ENCODE measurements around the gene NUP88. TPM values are rescaled to one million over a fixed set of nuclear protein-coding genes. Genes with fewer than 3 reads are reported as not detected.
A peak's percentile ranks its signal among the peaks of the same experiment; 100 is the strongest.

NUP88 gene
- total RNA-seq, 1 donor from 2014 or later, result 42.4 TPM

- Mint-ChIP-seq H3K4me3 (ENCODE audit: unreplicated experiment) (no peak overlapping the region), H3K27me3 (ENCODE audit: unreplicated experiment) (no peaks in the 10 kb centered on the region), H3K27ac (ENCODE audit: unreplicated experiment) (no peak overlapping the region), H3K9me3 (ENCODE audit: unreplicated experiment) (no peaks in the 10 kb centered on the region), H3K36me3 (ENCODE audit: low read depth, unreplicated experiment) (peaks cover 31% of the 10 kb centered on the region), H3K4me1 (ENCODE audit: unreplicated experiment) (no peaks in the 10 kb centered on the region)
- DNase-seq (ENCODE audit: low spot score), result no peak
- no peak for TF ChIP-seq CTCF (IDR thresholded peaks at IDR 0.05; ENCODE audit: unreplicated experiment)
These were observed 11.3 kb downstream of the NUP88 start for GRCh38 chr17:5408186-5408585.

DNA sequence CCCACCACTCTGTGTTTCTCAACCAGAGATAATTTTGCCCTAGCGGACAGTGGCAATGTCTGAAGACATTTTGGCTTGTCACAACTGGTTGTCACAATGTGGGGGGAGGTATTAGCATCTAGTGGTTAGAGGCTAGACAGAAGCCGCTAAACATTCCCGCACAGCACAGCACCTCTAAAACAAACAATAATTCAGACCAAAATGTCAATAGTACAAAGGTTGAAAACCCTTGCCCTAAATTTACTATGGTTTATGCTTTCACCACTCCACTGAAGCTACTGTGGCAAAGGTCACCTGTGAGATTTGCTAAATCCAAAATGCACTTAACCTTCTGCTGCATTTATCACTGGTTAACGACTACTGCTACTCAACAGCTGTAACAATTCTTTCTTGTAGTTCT lies 14.1 kb downstream of the NUP88 start:
- no peak for DNase-seq (ENCODE audit: low spot score)
- no peaks in the 10 kb centered on the region for H3K27me3 Mint-ChIP-seq (ENCODE audit: unreplicated experiment)
- H3K36me3 Mint-ChIP-seq (ENCODE audit: low read depth, unreplicated experiment), result peaks cover 21% of the 10 kb centered on the region
- H3K4me3 Mint-ChIP-seq (ENCODE audit: unreplicated experiment), result no peak overlapping the region
- no peaks in the 10 kb centered on the region for H3K9me3 Mint-ChIP-seq (ENCODE audit: unreplicated experiment)
- TF ChIP-seq CTCF (IDR thresholded peaks at IDR 0.05; ENCODE audit: unreplicated experiment), result no peak
- no peaks in the 10 kb centered on the region for H3K4me1 Mint-ChIP-seq (ENCODE audit: unreplicated experiment)
- H3K27ac Mint-ChIP-seq (ENCODE audit: unreplicated experiment), result no peak overlapping the region

DNA sequence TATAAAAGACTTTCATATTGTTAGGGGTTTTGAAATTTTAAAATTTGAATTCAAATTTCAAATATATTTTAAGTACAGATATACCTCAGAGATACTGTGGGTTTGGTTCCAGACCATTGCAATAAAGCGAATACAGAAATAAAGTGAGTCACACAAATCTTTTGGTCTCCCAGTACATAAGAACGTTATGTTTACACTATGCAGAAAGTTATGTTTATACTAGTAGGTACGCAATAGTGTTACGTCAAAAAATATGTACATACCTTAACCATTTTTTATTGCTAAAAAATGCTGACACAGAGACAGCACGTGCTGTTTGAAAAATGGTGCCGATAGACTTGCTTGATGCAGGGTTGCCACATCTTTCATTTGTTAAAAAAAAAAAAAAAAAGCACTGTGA lies 19.7 kb downstream of the NUP88 start:
- Mint-ChIP-seq H3K27me3 (ENCODE audit: unreplicated experiment) (no peaks in the 10 kb centered on the region), H3K27ac (ENCODE audit: unreplicated experiment) (no peak overlapping the region), H3K4me3 (ENCODE audit: unreplicated experiment) (no peak overlapping the region), H3K4me1 (ENCODE audit: unreplicated experiment) (no peaks in the 10 kb centered on the region), H3K9me3 (ENCODE audit: unreplicated experiment) (no peaks in the 10 kb centered on the region), H3K36me3 (ENCODE audit: low read depth, unreplicated experiment) (peaks cover 19% of the 10 kb centered on the region)
- DNase-seq (ENCODE audit: low spot score), result no peak
- no peak for TF ChIP-seq CTCF (IDR thresholded peaks at IDR 0.05; ENCODE audit: unreplicated experiment)

GRCh38 chr17:5396612-5397011 lies 22.9 kb downstream of the NUP88 start:
- no peak overlapping the region for H3K4me3 Mint-ChIP-seq (ENCODE audit: unreplicated experiment)
- TF ChIP-seq CTCF (IDR thresholded peaks at IDR 0.05; ENCODE audit: unreplicated experiment), result no peak
- no peak for DNase-seq (ENCODE audit: low spot score)
- H3K9me3 Mint-ChIP-seq (ENCODE audit: unreplicated experiment), result no peaks in the 10 kb centered on the region
- H3K27me3 Mint-ChIP-seq (ENCODE audit: unreplicated experiment), result peaks cover 1% of the 10 kb centered on the region
- H3K4me1 Mint-ChIP-seq (ENCODE audit: unreplicated experiment), result no peaks in the 10 kb centered on the region
- no peak overlapping the region for H3K27ac Mint-ChIP-seq (ENCODE audit: unreplicated experiment)
- H3K36me3 Mint-ChIP-seq (ENCODE audit: low read depth, unreplicated experiment), result peaks cover 31% of the 10 kb centered on the region

- H3K36me3 Mint-ChIP-seq (ENCODE audit: low read depth, unreplicated experiment), result peaks cover 50% of the 10 kb centered on the region
These were observed 27.8 kb downstream of the NUP88 start for GRCh38 chr17:5391678-5392077.

More at GRCh38 chr17:5391678-5392077, 27.8 kb downstream of the NUP88 start:
- H3K9me3 Mint-ChIP-seq (ENCODE audit: unreplicated experiment), result no peaks in the 10 kb centered on the region
- peak overlapping the region; percentile 7 for H3K4me3 Mint-ChIP-seq (ENCODE audit: unreplicated experiment)
- TF ChIP-seq CTCF (IDR thresholded peaks at IDR 0.05; ENCODE audit: unreplicated experiment), result no peak
- no peak for DNase-seq (ENCODE audit: low spot score)
- H3K27ac Mint-ChIP-seq (ENCODE audit: unreplicated experiment), result no peak overlapping the region
- H3K4me1 Mint-ChIP-seq (ENCODE audit: unreplicated experiment), result no peaks in the 10 kb centered on the region
- H3K27me3 Mint-ChIP-seq (ENCODE audit: unreplicated experiment), result peaks cover 2% of the 10 kb centered on the region

Measured in endothelial cell (in vitro differentiated cells).